SJSA1 (cell line): ENCODE measurements around the gene ADAMTS13. TPM values are rescaled to one million over a fixed set of nuclear protein-coding genes. Genes with fewer than 3 reads are reported as not detected.

Experiments
- DNase-seq, 2 experiments: peaks; one replicate each; pipeline ENCODE4 v3.0.0-alpha.2; 2015 to 2020; ENCODE audit warnings: low spot score in 2 of 2, low read depth in 1 of 2
- H3K27ac ChIP-seq: fragments of 250-450 bp; sonication (Bioruptor Pico); 2 replicates; pipeline ENCODE4 v1.5.1; 2020; ENCODE audit warnings: mild to moderate bottlenecking, moderate library complexity
- H3K27me3 ChIP-seq: fragments of 250-450 bp; sonication (Bioruptor Pico); replicated peaks from 2 replicates; pipeline ENCODE4 v1.5.1; 2020; ENCODE audit warnings: mild to moderate bottlenecking, moderate library complexity
- H3K36me3 ChIP-seq: fragments of 250-450 bp; sonication (Bioruptor Pico); 2 replicates; pipeline ENCODE4 v1.5.1; 2020; ENCODE audit warnings: mild to moderate bottlenecking
- H3K4me1 ChIP-seq: fragments of 250-450 bp; sonication (Bioruptor Pico); replicated peaks from 2 replicates; pipeline ENCODE4 v1.6.1; 2021; ENCODE audit warnings: mild to moderate bottlenecking
- H3K4me3 ChIP-seq: fragments of 250-450 bp; sonication (Bioruptor Pico); 2 replicates; pipeline ENCODE4 v1.5.1; 2020; ENCODE audit warnings: mild to moderate bottlenecking
- H3K9me3 ChIP-seq: fragments of 250-450 bp; sonication (Bioruptor Pico); replicated peaks from 2 replicates; pipeline ENCODE4 v1.5.1; 2020; ENCODE audit warnings: mild to moderate bottlenecking
- total RNA-seq: library from RNA; depleted of rRNA; stranded (reverse); fragments of >200 nt; shearing (Covaris generic); gene quantifications from 2 replicates; pipeline ENCODE4 v1.2.3, GENCODE V29; 2014; rRNA removed

ADAMTS13 gene
- total RNA-seq, 1 experiment from 2014 or later = 0.24 TPM

GRCh38 chr9:133505901-133506652 is 83.9 kb downstream of the ADAMTS13 start:
- peaks cover 5% of the 10 kb centered on the region; the same call in 1 of the 2 replicates for H3K27me3 ChIP-seq
- H3K4me3 ChIP-seq = no peak overlapping the region
- H3K27ac ChIP-seq = no peak overlapping the region
- DNase-seq = no peak
- H3K9me3 ChIP-seq = peaks cover 10% of the 10 kb centered on the region
- H3K36me3 ChIP-seq = no peaks in the 10 kb centered on the region
- H3K4me1 ChIP-seq = peaks cover 25% of the 10 kb centered on the region

DNA sequence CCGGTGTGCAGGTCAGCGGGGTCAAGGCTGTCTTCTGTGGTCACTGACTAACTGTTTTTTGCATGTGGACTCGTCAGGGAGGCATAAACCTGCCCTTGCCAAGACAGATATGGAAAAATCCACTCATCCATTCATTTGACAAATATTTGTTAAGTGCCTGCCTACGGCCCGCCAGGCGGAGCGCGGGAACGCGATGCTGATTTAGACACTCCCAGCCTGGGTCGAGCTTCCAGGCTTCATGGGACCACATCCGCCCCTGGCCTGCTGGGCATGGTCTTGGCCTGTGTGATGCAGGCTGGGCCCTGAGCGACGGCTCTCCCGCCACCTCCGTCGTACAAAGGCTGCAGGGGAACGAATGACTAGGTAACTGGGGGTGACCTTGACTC is 84.5 kb downstream of the ADAMTS13 start:
- Histone ChIP-seq H3K27me3 (peaks cover 5% of the 10 kb centered on the region; the same call in 1 of the 2 replicates), H3K4me1 (peaks cover 25% of the 10 kb centered on the region), H3K9me3 (peaks cover 7% of the 10 kb centered on the region), H3K27ac (no peak overlapping the region), H3K4me3 (no peak overlapping the region), H3K36me3 (no peaks in the 10 kb centered on the region)
- DNase-seq = peak; percentile 25 to 59

DNA sequence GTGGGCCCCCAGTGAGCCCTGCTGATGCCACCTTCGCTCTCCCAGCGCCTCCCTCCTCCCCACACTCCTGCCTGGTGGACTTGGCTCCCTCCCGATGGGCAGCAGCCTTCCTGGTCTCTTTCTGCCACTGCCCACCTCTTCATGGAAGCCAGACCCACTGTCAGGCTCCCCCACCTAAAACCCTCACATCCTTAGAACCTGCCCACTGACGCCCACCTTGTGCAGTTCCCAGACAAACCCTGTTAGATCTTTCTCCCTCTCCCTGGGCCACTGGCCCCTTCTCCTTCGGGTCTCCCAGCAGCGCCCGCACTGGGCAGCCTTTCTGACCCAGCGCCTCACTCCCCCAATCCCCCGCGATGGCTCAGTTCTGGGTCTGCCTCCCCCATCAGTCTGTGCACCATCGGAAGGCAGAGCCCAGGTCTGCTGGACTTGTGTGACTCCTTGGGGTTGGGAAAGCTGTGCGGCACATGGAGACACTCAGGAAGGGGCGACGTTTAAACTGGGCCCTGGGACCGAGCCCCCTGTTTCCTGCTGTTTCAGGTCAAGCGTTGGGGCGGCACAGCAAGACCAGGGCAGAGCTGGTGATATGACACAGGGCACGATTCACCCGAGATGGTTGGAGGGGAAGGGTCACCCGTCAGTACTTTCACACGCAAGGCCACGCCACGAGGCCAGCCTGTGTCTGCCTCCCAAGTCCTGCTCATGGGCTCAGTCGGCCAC is 85.2 kb downstream of the ADAMTS13 start:
- H3K27ac ChIP-seq = no peak overlapping the region
- H3K9me3 ChIP-seq = peaks cover 3% of the 10 kb centered on the region; the same call in 1 of the 2 replicates
- H3K27me3 ChIP-seq = peaks cover under 1% of the 10 kb centered on the region; the same call in 1 of the 2 replicates
- H3K4me1 ChIP-seq = peaks cover 25% of the 10 kb centered on the region
- no peak for DNase-seq
- H3K36me3 ChIP-seq = no peaks in the 10 kb centered on the region
- H3K4me3 ChIP-seq = no peak overlapping the region

DNA sequence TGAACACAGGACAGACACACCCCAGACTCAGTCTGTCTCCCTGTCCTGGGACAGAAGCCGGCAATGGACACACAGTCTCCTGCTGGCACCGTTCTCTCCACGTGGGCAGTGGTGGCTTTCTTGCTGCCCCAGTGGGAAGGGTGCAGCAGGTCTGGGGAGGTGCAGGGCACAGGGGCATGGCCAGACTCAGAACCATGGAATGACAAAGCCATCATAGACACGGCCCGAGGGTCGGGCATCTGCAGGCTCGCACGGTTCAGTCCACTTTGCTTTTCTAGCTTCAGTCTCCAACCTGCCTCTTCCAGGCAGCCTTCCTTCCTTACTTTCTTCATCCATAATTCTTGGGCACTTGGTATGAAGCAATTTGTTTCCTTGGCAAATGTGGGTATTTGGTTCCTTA is 85.9 kb downstream of the ADAMTS13 start:
- no peak overlapping the region for H3K4me3 ChIP-seq
- DNase-seq = no peak
- no peaks in the 10 kb centered on the region for H3K9me3 ChIP-seq
- no peak overlapping the region for H3K27ac ChIP-seq
- H3K27me3 ChIP-seq = no peaks in the 10 kb centered on the region; the same call in 1 of the 2 replicates
- no peaks in the 10 kb centered on the region for H3K36me3 ChIP-seq
- peaks cover 25% of the 10 kb centered on the region for H3K4me1 ChIP-seq

Other genes with a start within 250 kb of the ADAMTS13 start
- gene OBP2B, start 213.1 kb upstream of the ADAMTS13 start, total RNA-seq = not detected in 2 replicates
- not detected in 2 replicates for gene ABO, start 147.2 kb upstream of the ADAMTS13 start, total RNA-seq
- 15.5 and 29.0 TPM in 2 replicates for gene SURF6, start 86.2 kb upstream of the ADAMTS13 start, total RNA-seq
- gene MED22, start 74.2 kb upstream of the ADAMTS13 start, total RNA-seq = 19.7 and 20.4 TPM in 2 replicates
- gene RPL7A, start 74.1 kb upstream of the ADAMTS13 start, total RNA-seq = 1,201 and 1,667 TPM in 2 replicates
- gene SURF1, start 65.9 kb upstream of the ADAMTS13 start, total RNA-seq = 44.5 and 45.0 TPM in 2 replicates
- gene SURF2, start 65.8 kb upstream of the ADAMTS13 start, total RNA-seq = 16.5 and 19.6 TPM in 2 replicates
- gene SURF4, start 46.3 kb upstream of the ADAMTS13 start, total RNA-seq = 281 and 393 TPM in 2 replicates
- gene STKLD1, start 46.0 kb upstream of the ADAMTS13 start, total RNA-seq = 0.63 TPM in 1 of 2 replicates, not detected in the other
- 15.6 and 21.6 TPM in 2 replicates for gene REXO4, start 4.4 kb upstream of the ADAMTS13 start, total RNA-seq
- 2.9 and 3.4 TPM in 2 replicates for gene CACFD1, start 37.6 kb downstream of the ADAMTS13 start, total RNA-seq
- gene SLC2A6, start 56.7 kb downstream of the ADAMTS13 start, total RNA-seq = 22.6 and 25.0 TPM in 2 replicates
- not detected in 2 replicates for gene MYMK, start 102.6 kb downstream of the ADAMTS13 start, total RNA-seq
- not detected in 2 replicates for gene ADAMTSL2, start 112.3 kb downstream of the ADAMTS13 start, total RNA-seq
- not detected in 2 replicates for gene FAM163B, start 187.0 kb downstream of the ADAMTS13 start, total RNA-seq
- not detected in 2 replicates for gene DBH, start 214.0 kb downstream of the ADAMTS13 start, total RNA-seq